ENCODE results near the gene ATXN7L2.

Gene ATXN7L2

DNA sequence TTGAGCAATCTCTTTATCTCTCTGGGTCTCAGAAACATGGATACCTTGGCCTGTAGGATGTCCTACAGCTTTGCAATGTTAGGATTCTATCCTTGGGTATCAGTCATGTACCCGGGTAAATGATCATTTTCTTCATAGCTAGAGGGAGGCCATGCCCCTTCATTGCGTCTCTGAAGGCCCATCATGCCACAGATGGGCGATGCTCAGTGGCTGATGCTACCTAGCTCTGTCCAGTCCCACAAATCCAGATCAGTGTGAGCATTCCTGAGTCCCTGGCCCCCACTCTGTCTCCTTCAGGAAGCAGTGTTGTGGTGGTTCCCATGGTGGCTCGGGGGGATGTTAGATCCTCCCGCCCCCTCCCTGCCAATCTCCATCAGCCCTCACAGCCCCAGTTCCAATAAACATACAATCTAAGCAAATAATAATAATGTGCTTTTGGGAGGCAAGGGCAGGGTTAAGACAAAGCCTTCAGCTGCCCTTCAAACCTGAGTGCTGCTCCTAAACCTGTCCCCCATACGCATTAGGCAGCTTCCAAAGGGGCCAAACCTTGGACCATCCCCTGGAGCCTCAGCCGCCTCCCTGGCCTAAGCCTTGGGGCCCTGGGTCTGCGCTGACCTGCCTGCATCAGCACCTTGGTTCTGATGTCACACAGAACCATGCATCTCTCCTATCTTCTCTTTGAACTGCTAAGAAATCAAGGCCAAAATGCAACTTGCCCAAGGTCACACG, 55.3 kb downstream of the ATXN7L2 start:
- no peaks in the 10 kb centered on the region; a peak in 2 of 22 replicates for H4K20me1 ChIP-seq
- H3K9ac ChIP-seq = no peak overlapping the region
- H3K27ac ChIP-seq = no peak overlapping the region
- peaks cover 0 to 30% (median 22%) of the 10 kb centered on the region in 10 experiments; a peak in 12 of 20 replicates for H3K4me1 ChIP-seq
- H3K36me3 ChIP-seq = no peaks in the 10 kb centered on the region
- H3K4me3 ChIP-seq = no peak overlapping the region
- H3K27me3 ChIP-seq = no peaks in the 10 kb centered on the region; a peak in 1 of 22 replicates
- H3K9me3 ChIP-seq (replicated peaks in 1 of 11) = no peaks in the 10 kb centered on the region
- no peak for TF ChIP-seq Cebpa-rat (IDR thresholded peaks at IDR 0.05)
- no peak overlapping the region for H3K4me2 ChIP-seq

DNA sequence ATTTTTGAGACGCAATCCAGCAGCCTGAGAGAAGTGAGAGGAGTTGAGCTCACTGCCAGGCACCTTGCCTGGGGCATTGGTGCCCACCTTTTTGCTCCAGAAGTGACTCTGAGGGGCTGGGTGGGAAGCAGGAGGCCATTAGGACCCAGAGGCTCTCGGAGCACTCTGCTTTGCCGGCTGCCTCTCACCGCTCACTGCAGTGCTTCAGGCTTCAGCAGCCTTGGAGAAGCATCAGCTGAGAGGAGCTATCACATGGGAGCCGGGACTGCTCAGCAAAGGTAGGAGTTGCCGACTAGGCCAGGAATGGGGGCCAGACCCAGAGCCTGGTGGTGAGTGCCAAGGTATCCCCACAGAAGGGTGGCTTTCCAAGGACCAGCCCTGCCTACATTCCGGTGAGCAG, 56.0 kb downstream of the ATXN7L2 start, which contains the start of gene GPR61:
TSS of gene GPR61 (plus strand) at position 197 of the 400 bp plus-strand sequence. CDS start 3,151 bp downstream, outside the sequence.
- Histone ChIP-seq H3K27me3 (no peaks in the 10 kb centered on the region; a peak in 1 of 22 replicates), H4K20me1 (no peaks in the 10 kb centered on the region; a peak in 2 of 22 replicates), H3K27ac (no peak within 1 kb of the TSS), H3K4me2 (peak within 1 kb of the TSS in 8 of 11 experiments; percentile 0 to 60 (median 36); a peak in 13 of 22 replicates), H3K36me3 (no peaks in the 10 kb centered on the region), H3K9me3 (replicated peaks in 1 of 11) (no peaks in the 10 kb centered on the region), H3K9ac (no peak within 1 kb of the TSS), H3K4me1 (peaks cover 0 to 30% (median 22%) of the 10 kb centered on the region in 10 experiments; a peak in 12 of 20 replicates), H3K4me3 (no peak within 1 kb of the TSS)
- TF ChIP-seq Cebpa-rat (IDR thresholded peaks at IDR 0.05) = no peak

DNA sequence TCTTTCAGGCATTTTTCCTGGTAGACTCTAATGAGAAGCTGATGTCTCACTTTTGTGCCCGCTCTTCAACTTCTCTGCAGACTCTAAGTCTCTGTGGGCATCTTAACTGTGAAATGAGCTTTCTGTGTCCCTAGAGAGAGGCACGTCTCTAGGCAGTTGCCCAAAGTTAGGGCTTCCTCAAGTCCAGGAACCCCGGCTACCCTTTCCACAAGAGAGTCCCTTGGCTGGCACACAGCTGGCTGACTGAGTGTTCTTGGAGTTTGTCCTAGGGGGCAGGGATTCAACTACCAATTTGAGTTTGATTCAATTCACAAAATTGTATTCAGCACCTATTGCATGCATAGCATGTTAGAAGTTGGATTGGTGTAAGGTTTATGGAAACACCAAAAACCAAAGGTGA, 57.4 kb downstream of the ATXN7L2 start:
- Histone ChIP-seq H3K4me3 (no peak overlapping the region), H3K9me3 (replicated peaks in 1 of 11) (no peaks in the 10 kb centered on the region), H3K27ac (no peak overlapping the region), H3K27me3 (no peaks in the 10 kb centered on the region; a peak in 1 of 22 replicates), H3K9ac (no peak overlapping the region), H3K36me3 (no peaks in the 10 kb centered on the region), H4K20me1 (no peaks in the 10 kb centered on the region; a peak in 1 of 22 replicates), H3K4me1 (peaks cover 0 to 17% (median 11%) of the 10 kb centered on the region in 10 experiments; a peak in 12 of 20 replicates), H3K4me2 (peak overlapping the region in 9 of 11 experiments; percentile 0 to 60 (median 33); a peak in 14 of 22 replicates)
- no peak for TF ChIP-seq Cebpa-rat (IDR thresholded peaks at IDR 0.05)

All from BLaER1 treated with 17β-estradiol and CSF1 and Interleukin-3, amounts not matched to agents 10 nM and 100 nM (cell line).